Right lobe of liver (tissue), 4 donors: ENCODE measurements around the gene AHNAK2.

Experiments
- POLR2A ChIP-seq: fragments of 450-650 bp; IDR thresholded peaks from one replicate; pipeline ENCODE4 v1.6.1; 2017; ENCODE audit warnings: antibody characterized with exemption, mild to moderate bottlenecking
- TF ChIP-seq, protein P1 (sequence below), 4 donors: fragments of 200-600 bp in 3 of 4; fragments of 450-650 bp in 1 of 4; IDR thresholded peaks; one replicate each; pipeline versions ENCODE4 v1.5.1 to v1.8.0; 2016 to 2022; ENCODE audit warnings: antibody characterized with exemption in 4 of 4, mild to moderate bottlenecking in 2 of 4
- donor health status: DM: no; HTN: no; CAD: no.
- donor health status: DM: no; HTN: no; CAD: no.
- donor health status: DM: no; HTN: yes; CAD: no.

DNA sequence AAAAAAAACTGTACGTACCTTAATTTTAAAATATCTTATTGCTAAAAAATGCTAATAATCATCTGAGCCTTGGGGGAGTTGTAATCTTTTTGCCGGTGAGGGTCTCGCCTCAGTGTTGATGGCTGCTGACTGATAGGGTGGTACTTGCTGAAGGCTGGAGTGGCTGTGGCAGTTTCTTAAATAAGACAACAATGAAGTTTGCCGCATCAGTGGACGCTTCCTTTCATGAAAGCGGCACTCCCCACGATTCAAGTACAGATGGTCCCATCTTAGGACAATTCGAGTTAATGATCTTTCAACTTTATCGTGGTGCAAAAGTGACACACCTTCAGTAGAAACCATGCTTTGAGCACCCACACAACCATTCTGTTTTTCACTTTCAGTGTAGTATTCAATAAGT, 61.1 kb downstream of the AHNAK2 start:
- TF ChIP-seq, protein P1, sequence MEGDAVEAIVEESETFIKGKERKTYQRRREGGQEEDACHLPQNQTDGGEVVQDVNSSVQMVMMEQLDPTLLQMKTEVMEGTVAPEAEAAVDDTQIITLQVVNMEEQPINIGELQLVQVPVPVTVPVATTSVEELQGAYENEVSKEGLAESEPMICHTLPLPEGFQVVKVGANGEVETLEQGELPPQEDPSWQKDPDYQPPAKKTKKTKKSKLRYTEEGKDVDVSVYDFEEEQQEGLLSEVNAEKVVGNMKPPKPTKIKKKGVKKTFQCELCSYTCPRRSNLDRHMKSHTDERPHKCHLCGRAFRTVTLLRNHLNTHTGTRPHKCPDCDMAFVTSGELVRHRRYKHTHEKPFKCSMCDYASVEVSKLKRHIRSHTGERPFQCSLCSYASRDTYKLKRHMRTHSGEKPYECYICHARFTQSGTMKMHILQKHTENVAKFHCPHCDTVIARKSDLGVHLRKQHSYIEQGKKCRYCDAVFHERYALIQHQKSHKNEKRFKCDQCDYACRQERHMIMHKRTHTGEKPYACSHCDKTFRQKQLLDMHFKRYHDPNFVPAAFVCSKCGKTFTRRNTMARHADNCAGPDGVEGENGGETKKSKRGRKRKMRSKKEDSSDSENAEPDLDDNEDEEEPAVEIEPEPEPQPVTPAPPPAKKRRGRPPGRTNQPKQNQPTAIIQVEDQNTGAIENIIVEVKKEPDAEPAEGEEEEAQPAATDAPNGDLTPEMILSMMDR (IDR thresholded peaks at IDR 0.05): no peak
- TF ChIP-seq POLR2A: no peak
